Colonic mucosa (tissue), 4 donors: ENCODE measurements around the gene METTL25B. TPM values are rescaled to one million over a fixed set of nuclear protein-coding genes. Genes with fewer than 3 reads are reported as not detected.
"Not testable (repeated sequence)": the region's sequence is repeated elsewhere in the genome, so short reads cannot be mapped to it uniquely, and the experiment has no call there.

Experiments
- DNase-seq: peaks from one replicate; pipeline ENCODE4 v3.0.0-alpha.2; 2020
- H3K27ac ChIP-seq: fragments of 200-600 bp; one replicate; pipeline ENCODE4 v1.8.0; 2021
- H3K27me3 ChIP-seq: fragments of 200-600 bp; one replicate; pipeline ENCODE4 v1.8.0; 2021
- H3K36me3 ChIP-seq: fragments of 200-600 bp; one replicate; pipeline ENCODE4 v1.8.0; 2021
- H3K4me1 ChIP-seq: fragments of 200-600 bp; one replicate; pipeline ENCODE4 v1.8.0; 2021; ENCODE audit warnings: mild to moderate bottlenecking
- H3K4me3 ChIP-seq: fragments of 200-600 bp; one replicate; pipeline ENCODE4 v1.8.0; 2021
- H3K9ac ChIP-seq, 2 donors: one replicate each; pipeline ENCODE4 v1.7.0; 2013; ENCODE audit warnings: control low read depth in 2 of 2, low read depth in 2 of 2, low read length in 2 of 2
- H3K9me3 ChIP-seq: fragments of 200-600 bp; one replicate; pipeline ENCODE4 v1.8.0; 2021
- intact Hi-C: fragments of 100-400 bp; cut with DNase I; formaldehyde crosslinking; loops from one replicate; pipeline ENCODE4 v1.14.1; 2022
- total RNA-seq, 2 donors: library from RNA; stranded (reverse); fragmentation: NEBNext Ultra II Directional in 1 of 2; extraction: Animal tissue kit (Norgen Biotek cat#: 25700) in 1 of 2; gene quantifications; one replicate each; pipeline ENCODE4 v1.2.1, GENCODE V29; 2021
- TF ChIP-seq, protein P1 (sequence below): fragments of 200-600 bp; IDR thresholded peaks from one replicate; pipeline ENCODE4 v1.8.0; 2022; ENCODE audit warnings: antibody characterized with exemption, mild to moderate bottlenecking
- donor health status: healthy.
- donor health status: DM: no; HTN: no; CAD: no.
- donor health status: DM: no; HTN: no; CAD: no.

METTL25B gene
- total RNA-seq, 2 donors from 2014 or later = 31.3 to 51.9 TPM

GRCh38 chr1:156752843-156753482 lies 24.7 kb downstream of the METTL25B start:
- Histone ChIP-seq H3K27me3 (no peaks in the 10 kb centered on the region), H3K27ac (no peak overlapping the region), H3K36me3 (no peaks in the 10 kb centered on the region), H3K4me3 (no peak overlapping the region), H3K9ac (peak overlapping the region in 1 of 2 donors; percentile 99), H3K4me1 (peaks cover 12% of the 10 kb centered on the region), H3K9me3 (no peaks in the 10 kb centered on the region)
- intact Hi-C loops = no loop called here
- DNase-seq = no peak
- TF ChIP-seq, protein P1, sequence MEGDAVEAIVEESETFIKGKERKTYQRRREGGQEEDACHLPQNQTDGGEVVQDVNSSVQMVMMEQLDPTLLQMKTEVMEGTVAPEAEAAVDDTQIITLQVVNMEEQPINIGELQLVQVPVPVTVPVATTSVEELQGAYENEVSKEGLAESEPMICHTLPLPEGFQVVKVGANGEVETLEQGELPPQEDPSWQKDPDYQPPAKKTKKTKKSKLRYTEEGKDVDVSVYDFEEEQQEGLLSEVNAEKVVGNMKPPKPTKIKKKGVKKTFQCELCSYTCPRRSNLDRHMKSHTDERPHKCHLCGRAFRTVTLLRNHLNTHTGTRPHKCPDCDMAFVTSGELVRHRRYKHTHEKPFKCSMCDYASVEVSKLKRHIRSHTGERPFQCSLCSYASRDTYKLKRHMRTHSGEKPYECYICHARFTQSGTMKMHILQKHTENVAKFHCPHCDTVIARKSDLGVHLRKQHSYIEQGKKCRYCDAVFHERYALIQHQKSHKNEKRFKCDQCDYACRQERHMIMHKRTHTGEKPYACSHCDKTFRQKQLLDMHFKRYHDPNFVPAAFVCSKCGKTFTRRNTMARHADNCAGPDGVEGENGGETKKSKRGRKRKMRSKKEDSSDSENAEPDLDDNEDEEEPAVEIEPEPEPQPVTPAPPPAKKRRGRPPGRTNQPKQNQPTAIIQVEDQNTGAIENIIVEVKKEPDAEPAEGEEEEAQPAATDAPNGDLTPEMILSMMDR = no peak

DNA sequence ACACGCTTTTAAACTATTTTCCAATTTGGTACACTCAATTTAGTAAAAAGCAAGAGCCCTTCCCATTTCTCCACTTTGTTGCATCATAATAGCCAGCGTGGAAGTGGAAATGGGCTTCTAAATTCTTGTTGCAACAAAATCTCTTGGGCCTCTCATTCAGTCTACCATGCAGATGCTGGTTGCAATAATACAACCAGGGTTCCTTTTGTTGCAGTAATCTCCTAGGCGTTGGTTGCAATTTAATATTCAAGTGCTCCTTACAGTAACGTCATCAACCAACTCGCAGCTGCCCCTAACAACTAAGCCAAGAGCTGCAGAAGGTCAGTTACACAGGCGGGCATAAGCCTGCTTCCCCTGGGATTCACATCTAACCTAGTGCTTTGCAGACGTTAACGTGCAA lies 25.9 kb downstream of the METTL25B start:
- H3K27me3 ChIP-seq = no peaks in the 10 kb centered on the region
- TF ChIP-seq, protein P1 = no peak
- intact Hi-C loops = no loop called here
- no peak overlapping the region for H3K27ac ChIP-seq
- no peaks in the 10 kb centered on the region for H3K9me3 ChIP-seq
- H3K4me1 ChIP-seq = peaks cover 5% of the 10 kb centered on the region
- no peak overlapping the region for H3K4me3 ChIP-seq
- no peak overlapping the region for H3K9ac ChIP-seq
- no peak for DNase-seq
- no peaks in the 10 kb centered on the region for H3K36me3 ChIP-seq

DNA sequence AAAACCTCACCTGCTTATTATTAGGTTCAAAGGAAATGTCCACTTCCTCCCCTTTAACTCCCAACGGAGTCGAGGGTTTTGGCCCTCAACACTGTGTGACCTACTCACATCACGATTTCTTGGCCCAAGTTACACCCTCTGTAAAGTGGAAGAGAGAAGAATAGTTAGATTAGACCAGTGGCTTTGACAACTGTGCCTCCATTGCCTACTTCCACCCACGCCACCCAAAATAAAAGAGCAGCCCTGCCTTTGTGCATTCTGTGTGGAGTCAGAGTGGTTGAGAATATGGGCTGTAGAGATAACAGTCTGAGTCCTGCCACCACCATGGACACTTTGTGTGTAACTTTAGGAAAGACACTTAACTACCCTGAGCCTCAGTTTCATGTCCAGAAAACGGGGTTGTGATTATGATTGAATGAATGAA lies 27.3 kb downstream of the METTL25B start:
- Histone ChIP-seq H3K9me3 (no peaks in the 10 kb centered on the region), H3K36me3 (no peaks in the 10 kb centered on the region), H3K4me1 (peaks cover 5% of the 10 kb centered on the region), H3K27ac (no peak overlapping the region), H3K9ac (no peak overlapping the region), H3K4me3 (no peak overlapping the region), H3K27me3 (no peaks in the 10 kb centered on the region)
- TF ChIP-seq, protein P1 = no peak
- intact Hi-C loops = no loop called here
- DNase-seq = no peak

DNA sequence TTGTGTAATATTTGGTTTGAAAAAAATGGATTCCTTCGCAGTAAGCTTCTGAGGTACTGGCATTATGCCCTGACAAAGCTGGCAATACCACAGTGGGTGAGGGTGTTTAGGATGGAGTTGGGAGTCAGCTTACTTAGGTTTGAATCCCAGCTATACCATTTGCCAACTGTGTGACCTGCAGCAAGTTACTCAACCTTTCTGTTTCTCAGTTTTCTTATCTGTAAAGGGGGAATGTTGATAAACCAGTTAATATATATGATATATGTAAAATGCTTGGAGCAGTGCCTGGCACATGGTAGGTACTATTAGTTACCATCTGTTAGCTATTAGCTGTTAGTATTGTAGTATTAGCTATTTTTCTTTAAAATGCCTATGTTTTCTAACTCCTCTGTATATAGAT lies 28.1 kb downstream of the METTL25B start:
- no peak for DNase-seq
- Histone ChIP-seq H3K9me3 (no peaks in the 10 kb centered on the region), H3K36me3 (no peaks in the 10 kb centered on the region), H3K4me1 (peaks cover 5% of the 10 kb centered on the region), H3K4me3 (no peak overlapping the region), H3K27ac (no peak overlapping the region), H3K9ac (no peak overlapping the region), H3K27me3 (no peaks in the 10 kb centered on the region)
- TF ChIP-seq, protein P1 = no peak
- intact Hi-C loops = no loop called here

- H3K9ac ChIP-seq, intact Hi-C loops, H3K4me3 ChIP-seq, DNase-seq, H3K9me3 ChIP-seq, H3K27ac ChIP-seq, H3K36me3 ChIP-seq, H3K27me3 ChIP-seq, H3K4me1 ChIP-seq: not testable (repeated sequence)
Observed at GRCh38 chr1:156757572-156758253, 29.4 kb downstream of the METTL25B start.

DNA sequence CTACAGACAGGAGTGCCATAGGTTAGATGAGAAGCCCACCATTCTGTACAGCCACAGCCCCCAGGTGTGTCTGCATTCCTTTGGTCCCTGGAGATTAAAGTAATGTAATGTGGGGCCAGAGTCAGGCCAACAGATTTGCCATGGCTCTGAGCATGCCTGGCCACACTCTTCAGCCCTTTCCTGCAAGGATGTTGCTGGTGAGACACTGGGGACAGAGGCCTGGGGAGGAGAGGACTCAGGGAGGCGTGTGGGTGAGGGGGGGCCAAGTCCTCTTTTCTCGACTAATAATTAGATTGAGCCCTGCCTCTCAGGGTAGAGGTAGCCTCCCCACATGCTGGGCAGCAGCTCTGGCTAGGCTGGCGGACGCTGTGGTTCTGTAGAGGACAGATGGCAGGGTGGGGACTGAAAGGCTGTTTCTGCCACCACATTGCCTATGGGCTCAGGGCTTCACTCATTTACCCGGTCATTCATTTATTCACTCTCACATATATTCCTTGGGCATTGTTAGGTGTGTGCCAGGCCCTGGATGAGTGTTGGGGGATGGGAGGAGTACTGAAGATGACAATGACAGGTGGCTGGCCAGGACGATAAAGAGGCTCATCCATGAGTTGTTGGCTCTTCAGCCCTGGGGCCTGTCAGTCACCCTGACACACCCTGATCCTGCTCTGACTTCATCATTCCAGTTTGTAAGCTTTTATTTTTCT lies 32.0 kb downstream of the METTL25B start:
- Histone ChIP-seq H3K4me3 (no peak overlapping the region), H3K27me3 (no peaks in the 10 kb centered on the region), H3K4me1 (no peaks in the 10 kb centered on the region), H3K9me3 (no peaks in the 10 kb centered on the region), H3K27ac (no peak overlapping the region), H3K9ac (no peak overlapping the region), H3K36me3 (no peaks in the 10 kb centered on the region)
- DNase-seq = no peak
- TF ChIP-seq, protein P1 = no peak
- intact Hi-C loops = no loop called here
